D721Med (cell line): ENCODE measurements around the gene RHOH.
A peak's percentile ranks its signal among the peaks of the same experiment; 100 is the strongest.
"Not testable (repeated sequence)": the region's sequence is repeated elsewhere in the genome, so short reads cannot be mapped to it uniquely, and the experiment has no call there.

Experiments
- DNase-seq: peaks from one replicate; pipeline ENCODE4 v3.0.0; 2011; ENCODE audit warnings: low spot score; ENCODE audit not compliant: insufficient read length
- FAIRE-seq: peaks from 2 replicates; lab custom pipeline; 2011; peaks lifted over from hg19 to GRCh38; lab: Jason Lieb, UNC
- CTCF ChIP-seq: IDR thresholded peaks from 2 replicates; pipeline ENCODE4 v1.5.1; 2012; ENCODE audit warnings: mild to moderate bottlenecking, control low read depth; ENCODE audit not compliant: insufficient read depth; ENCODE audit errors: missing control alignments

Gene RHOH

GRCh38 chr4:40196724-40197281 is at the start of gene RHOH:
TSS of gene RHOH (plus strand) at chr4:40197031. CDS start at chr4:40243387, 46,356 bp downstream.
- no peak for DNase-seq
- no peak for TF ChIP-seq CTCF
- no peak for FAIRE-seq

- not testable (repeated sequence) for FAIRE-seq
These were observed 49.3 kb upstream of the RHOH start for GRCh38 chr4:40147490-40147889.

GRCh38 chr4:40149960-40150385 is 46.9 kb upstream of the RHOH start:
- peak; percentile 92 for FAIRE-seq

More at GRCh38 chr4:40147490-40147889, 49.3 kb upstream of the RHOH start:
- not testable (repeated sequence) for DNase-seq

GRCh38 chr4:40150932-40151331 is 45.9 kb upstream of the RHOH start:
- no peak for DNase-seq
- FAIRE-seq: no peak
- no peak for TF ChIP-seq CTCF

More at GRCh38 chr4:40149960-40150385, 46.9 kb upstream of the RHOH start:
- no peak for DNase-seq
- TF ChIP-seq CTCF: peak; percentile 75

- DNase-seq (no peak), FAIRE-seq (no peak)
- TF ChIP-seq CTCF: no peak
These were observed 44.2 kb upstream of the RHOH start for GRCh38 chr4:40152637-40153036.

GRCh38 chr4:40157436-40157835 is 39.4 kb upstream of the RHOH start:
- no peak for TF ChIP-seq CTCF
- FAIRE-seq (no peak), DNase-seq (no peak)

GRCh38 chr4:40160258-40160657 is 36.6 kb upstream of the RHOH start:
- FAIRE-seq (no peak), DNase-seq (no peak)
- TF ChIP-seq CTCF: no peak
